Chondrocyte (in vitro differentiated cells): Measurements from ENCODE around the gene AKAP13. TPM values are rescaled to one million over a fixed set of nuclear protein-coding genes. Genes with fewer than 3 reads are reported as not detected.

Source experiments
- DNase-seq: peaks from one replicate; pipeline ENCODE4 v3.0.0; 2021; ENCODE audit warnings: mixed read lengths, low spot score
- H3K27ac Mint-ChIP-seq: one replicate; pipeline ENCODE4 v1.8.0; 2021; ENCODE audit warnings: mild to moderate bottlenecking, moderate library complexity, mixed read lengths; ENCODE audit not compliant: unreplicated experiment
- H3K27me3 Mint-ChIP-seq: 2 replicates; pipeline ENCODE4 v1.8.0; 2021; ENCODE audit warnings: low read depth, mixed read lengths
- H3K36me3 Mint-ChIP-seq: 2 replicates; pipeline ENCODE4 v1.8.0; 2021; ENCODE audit warnings: low read depth, mixed read lengths
- H3K4me1 Mint-ChIP-seq: 2 replicates; pipeline ENCODE4 v1.8.0; 2021; ENCODE audit warnings: low read depth, mild to moderate bottlenecking, mixed read lengths
- H3K4me3 Mint-ChIP-seq: one replicate; pipeline ENCODE4 v1.8.0; 2021; ENCODE audit warnings: mild to moderate bottlenecking, moderate library complexity, mixed read lengths; ENCODE audit not compliant: unreplicated experiment
- H3K9me3 Mint-ChIP-seq: 2 replicates; pipeline ENCODE4 v1.8.0; 2021; ENCODE audit warnings: low read depth, mixed read lengths
- CTCF ChIP-seq: fragments of 200-600 bp; sonication (generic); IDR thresholded peaks from 2 replicates; pipeline ENCODE4 v1.5.0; 2021; ENCODE audit warnings: antibody characterized with exemption, mild to moderate bottlenecking, moderate library complexity
- total RNA-seq: library from RNA; stranded (reverse); gene quantifications from 3 replicates; pipeline ENCODE4 v1.2.1, GENCODE V29; 2021

Gene AKAP13
- total RNA-seq, 1 donor from 2014 or later, result 80.6 TPM

DNA sequence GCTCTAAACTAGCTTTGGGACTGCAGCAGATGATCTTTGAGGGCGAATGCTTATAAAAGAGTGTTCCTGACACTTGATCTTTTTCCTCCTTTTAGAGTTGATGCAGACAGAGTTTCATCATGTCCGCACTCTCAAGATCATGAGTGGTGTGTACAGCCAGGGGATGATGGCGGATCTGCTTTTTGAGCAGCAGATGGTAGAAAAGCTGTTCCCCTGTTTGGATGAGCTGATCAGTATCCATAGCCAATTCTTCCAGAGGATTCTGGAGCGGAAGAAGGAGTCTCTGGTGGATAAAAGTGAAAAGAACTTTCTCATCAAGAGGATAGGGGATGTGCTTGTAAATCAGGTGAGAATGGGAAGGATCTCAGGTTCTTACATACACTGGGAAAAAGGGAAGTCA lies 338.6 kb downstream of the AKAP13 start:
- TF ChIP-seq CTCF, result no peak
- Mint-ChIP-seq H3K27me3 (no peaks in the 10 kb centered on the region), H3K4me3 (no peak overlapping the region), H3K27ac (no peak overlapping the region), H3K4me1 (peaks cover 5% of the 10 kb centered on the region), H3K9me3 (no peaks in the 10 kb centered on the region), H3K36me3 (peaks cover 44% of the 10 kb centered on the region)
- DNase-seq, result no peak

GRCh38 chr15:85722374-85723152 lies 342.2 kb downstream of the AKAP13 start:
- Mint-ChIP-seq H3K4me3 (no peak overlapping the region), H3K27ac (no peak overlapping the region), H3K9me3 (no peaks in the 10 kb centered on the region), H3K4me1 (peaks cover 41% of the 10 kb centered on the region), H3K36me3 (peaks cover 29% of the 10 kb centered on the region), H3K27me3 (no peaks in the 10 kb centered on the region)
- TF ChIP-seq CTCF, result no peak
- no peak for DNase-seq

- Mint-ChIP-seq H3K27ac (peak overlapping the region; percentile 63), H3K27me3 (no peaks in the 10 kb centered on the region), H3K9me3 (no peaks in the 10 kb centered on the region), H3K4me3 (no peak overlapping the region), H3K36me3 (peaks cover 21% of the 10 kb centered on the region), H3K4me1 (peaks cover 42% of the 10 kb centered on the region)
- no peak for DNase-seq
- TF ChIP-seq CTCF, result no peak
Measured at GRCh38 chr15:85723960-85724945, 343.9 kb downstream of the AKAP13 start.

DNA sequence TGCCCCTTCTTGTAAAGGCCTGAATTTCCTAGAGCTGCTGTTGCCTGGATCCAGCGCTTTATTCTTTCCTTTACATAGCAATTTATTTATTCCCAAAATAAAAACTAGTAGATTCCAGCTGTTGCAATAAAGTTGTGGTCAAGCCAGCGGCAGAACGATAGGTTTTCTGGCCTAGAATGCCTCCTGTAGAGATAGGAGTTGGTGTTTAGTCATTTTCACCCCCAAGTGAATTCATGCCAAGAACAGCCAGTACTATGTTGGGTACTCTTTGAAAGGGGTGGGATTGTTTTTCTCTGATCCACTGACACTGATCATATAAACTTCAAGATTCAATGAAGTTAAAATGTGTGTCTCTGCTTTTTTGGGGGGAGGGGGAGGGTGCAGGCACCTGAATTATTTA lies 344.6 kb downstream of the AKAP13 start:
- H3K4me3 Mint-ChIP-seq, result no peak overlapping the region

More for the DNA sequence above, 344.6 kb downstream of the AKAP13 start:
- Mint-ChIP-seq H3K4me1 (peaks cover 44% of the 10 kb centered on the region), H3K27ac (peak overlapping the region; percentile 63), H3K36me3 (peaks cover 22% of the 10 kb centered on the region), H3K9me3 (no peaks in the 10 kb centered on the region), H3K27me3 (no peaks in the 10 kb centered on the region)
- DNase-seq, result no peak
- no peak for TF ChIP-seq CTCF
